Sciatic nerve (tissue), 1 donor: ENCODE measurements around the gene C17orf107. TPM values are rescaled to one million over a fixed set of nuclear protein-coding genes. Genes with fewer than 3 reads are reported as not detected.

Source experiments
- total RNA-seq: library from RNA; stranded (reverse); fragmentation: NEBNext Ultra II Directional; extraction: Animal tissue kit (Norgen Biotek cat#: 25700); gene quantifications from one replicate; pipeline ENCODE4 v1.2.1, GENCODE V29; 2021
- donor health status: DM: no; HTN: no; CAD: no.

Gene C17orf107
- total RNA-seq, 1 donor from 2014 or later, result 2.4 TPM

Other genes starting within 250 kb of the C17orf107 start
- 40.9 TPM for gene PELP1, start 195.4 kb upstream of the C17orf107 start, total RNA-seq
- 107 TPM for gene ARRB2, start 188.9 kb upstream of the C17orf107 start, total RNA-seq
- gene MED11, start 168.1 kb upstream of the C17orf107 start, total RNA-seq, result 14.3 TPM
- 3.3 TPM for gene ZMYND15, start 159.7 kb upstream of the C17orf107 start, total RNA-seq
- 30.3 TPM for gene CXCL16, start 159.6 kb upstream of the C17orf107 start, total RNA-seq
- not detected for gene TM4SF5, start 127.7 kb upstream of the C17orf107 start, total RNA-seq
- gene VMO1, start 113.2 kb upstream of the C17orf107 start, total RNA-seq, result 5.4 TPM
- gene GLTPD2, start 110.6 kb upstream of the C17orf107 start, total RNA-seq, result not detected
- gene PSMB6, start 103.4 kb upstream of the C17orf107 start, total RNA-seq, result 70.7 TPM
- gene PLD2, start 92.4 kb upstream of the C17orf107 start, total RNA-seq, result 47.0 TPM
- gene MINK1, start 66.2 kb upstream of the C17orf107 start, total RNA-seq, result 95.0 TPM
- 2.3 TPM for gene CHRNE, start 3.6 kb downstream of the C17orf107 start, total RNA-seq
- gene GP1BA, start 32.7 kb downstream of the C17orf107 start, total RNA-seq, result not detected
- 28.3 TPM for gene SLC25A11, start 40.5 kb downstream of the C17orf107 start, total RNA-seq
- 76.5 TPM for gene RNF167, start 40.7 kb downstream of the C17orf107 start, total RNA-seq
- gene PFN1, start 49.0 kb downstream of the C17orf107 start, total RNA-seq, result 234 TPM
- 5.1 TPM for gene ENO3, start 51.6 kb downstream of the C17orf107 start, total RNA-seq
- 50.8 TPM for gene SPAG7, start 68.3 kb downstream of the C17orf107 start, total RNA-seq
- gene CAMTA2, start 88.1 kb downstream of the C17orf107 start, total RNA-seq, result 62.9 TPM
- gene INCA1, start 98.0 kb downstream of the C17orf107 start, total RNA-seq, result 1.6 TPM
- gene KIF1C, start 98.4 kb downstream of the C17orf107 start, total RNA-seq, result 143 TPM
- not detected for gene SLC52A1, start 135.9 kb downstream of the C17orf107 start, total RNA-seq
- gene ZFP3, start 178.9 kb downstream of the C17orf107 start, total RNA-seq, result 6.6 TPM
- 10.0 TPM for gene ZNF232, start 212.3 kb downstream of the C17orf107 start, total RNA-seq
- gene USP6, start 216.5 kb downstream of the C17orf107 start, total RNA-seq, result 0.31 TPM